ENCODE data around the gene PARVA.

GRCh38 chr11:12508151-12508751, 130.9 kb downstream of the PARVA start:
- TF ChIP-seq, protein P1, sequence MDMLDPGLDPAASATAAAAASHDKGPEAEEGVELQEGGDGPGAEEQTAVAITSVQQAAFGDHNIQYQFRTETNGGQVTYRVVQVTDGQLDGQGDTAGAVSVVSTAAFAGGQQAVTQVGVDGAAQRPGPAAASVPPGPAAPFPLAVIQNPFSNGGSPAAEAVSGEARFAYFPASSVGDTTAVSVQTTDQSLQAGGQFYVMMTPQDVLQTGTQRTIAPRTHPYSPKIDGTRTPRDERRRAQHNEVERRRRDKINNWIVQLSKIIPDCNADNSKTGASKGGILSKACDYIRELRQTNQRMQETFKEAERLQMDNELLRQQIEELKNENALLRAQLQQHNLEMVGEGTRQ (IDR thresholded peaks at IDR 0.05) = no peak
- TF ChIP-seq CTCF (IDR thresholded peaks at IDR 0.05) = no peak
- TF ChIP-seq, protein P2, sequence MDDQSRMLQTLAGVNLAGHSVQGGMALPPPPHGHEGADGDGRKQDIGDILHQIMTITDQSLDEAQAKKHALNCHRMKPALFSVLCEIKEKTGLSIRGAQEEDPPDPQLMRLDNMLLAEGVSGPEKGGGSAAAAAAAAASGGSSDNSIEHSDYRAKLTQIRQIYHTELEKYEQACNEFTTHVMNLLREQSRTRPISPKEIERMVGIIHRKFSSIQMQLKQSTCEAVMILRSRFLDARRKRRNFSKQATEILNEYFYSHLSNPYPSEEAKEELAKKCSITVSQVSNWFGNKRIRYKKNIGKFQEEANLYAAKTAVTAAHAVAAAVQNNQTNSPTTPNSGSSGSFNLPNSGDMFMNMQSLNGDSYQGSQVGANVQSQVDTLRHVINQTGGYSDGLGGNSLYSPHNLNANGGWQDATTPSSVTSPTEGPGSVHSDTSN (IDR thresholded peaks at IDR 0.05) = no peak
- TF ChIP-seq RAD21 (conservative IDR thresholded peaks at IDR 0.05 in 1 of 2, IDR thresholded peaks at IDR 0.05 in 1 of 2) = no peak
- no peak for TF ChIP-seq POLR2A (IDR thresholded peaks at IDR 0.05; ENCODE audit: low read length)
- no peak for TF ChIP-seq GATA3 (IDR thresholded peaks at IDR 0.05; ENCODE audit: borderline replicate concordance)
- no peak for TF ChIP-seq KDM1A (IDR thresholded peaks at IDR 0.05; ENCODE audit: low read depth)
- TF ChIP-seq HDAC2 (IDR thresholded peaks at IDR 0.05) = no peak
- TF ChIP-seq EP300 (IDR thresholded peaks at IDR 0.05) = no peak
- TF ChIP-seq RCOR1 (IDR thresholded peaks at IDR 0.05; ENCODE audit: low read depth, low read length) = no peak
- TF ChIP-seq CBX2 (IDR thresholded peaks at IDR 0.05; ENCODE audit: borderline replicate concordance, low read depth) = no peak
- no peak for TF ChIP-seq CEBPB (IDR thresholded peaks at IDR 0.05)

Data from A549 (cell line).